ENCODE results near the gene CARD9.
A peak's percentile ranks its signal among the peaks of the same experiment; 100 is the strongest.
"Not testable (repeated sequence)": the region's sequence is repeated elsewhere in the genome, so short reads cannot be mapped to it uniquely, and the experiment has no call there.

CARD9 gene

GRCh38 chr9:136321561-136321960 lies 51.9 kb downstream of the CARD9 start:
- no peak overlapping the region for H2AK5ac ChIP-seq (ENCODE audit: low read length, severe bottlenecking)
- H3K36me3 ChIP-seq (ENCODE audit: control insufficient read depth in 1 of 2, insufficient read depth in 2 of 2, low read depth in 1 of 2, low read length in 2 of 2): peaks cover 0 to 4% of the 10 kb centered on the region in 2 experiments
- H4K8ac ChIP-seq (ENCODE audit: low read length): no peak overlapping the region
- no peak overlapping the region for H3K4me2 ChIP-seq (ENCODE audit: low read length, poor library complexity, severe bottlenecking)
- no peak overlapping the region for H2BK120ac ChIP-seq (ENCODE audit: low read depth, low read length)
- DNase-seq: no peak
- H3K23ac ChIP-seq (ENCODE audit: low read length in 2 of 2): no peak overlapping the region
- no peak overlapping the region for H2BK5ac ChIP-seq (ENCODE audit: low read depth, low read length, poor library complexity, severe bottlenecking)
- H2BK15ac ChIP-seq (ENCODE audit: low read depth, poor library complexity, severe bottlenecking): no peak overlapping the region
- 95% methylated on average over 19 of the region's 19 CpGs for WGBS
- H2AFZ ChIP-seq (ENCODE audit: low read depth, low read length): no peak overlapping the region
- H3K27ac ChIP-seq (ENCODE audit: low read length, poor library complexity, severe bottlenecking): no peak overlapping the region
- H3K27me3 ChIP-seq (ENCODE audit: control insufficient read depth in 1 of 2, insufficient read depth in 1 of 2, low read length in 2 of 2): peaks cover 0 to 16% of the 10 kb centered on the region in 2 experiments
- no peak overlapping the region for H3K4ac ChIP-seq (ENCODE audit: low read depth in 1 of 2, low read length in 2 of 2)
- peak overlapping the region in 1 of 2 experiments; percentile 25 for H2BK12ac ChIP-seq (ENCODE audit: low read length in 2 of 2)
- H3K9me3 ChIP-seq (ENCODE audit: control insufficient read depth, low read length): no peaks in the 10 kb centered on the region
- no peak overlapping the region for H3K14ac ChIP-seq (ENCODE audit: low read length in 2 of 2)
- H3K4me1 ChIP-seq (ENCODE audit: control insufficient read depth, insufficient read depth, low read depth, low read length): peaks cover 28% of the 10 kb centered on the region
- H3K9ac ChIP-seq (ENCODE audit: low read length): no peak overlapping the region
- no peak overlapping the region for H3K18ac ChIP-seq (ENCODE audit: low read depth in 1 of 2, low read length in 2 of 2)
- no peaks in the 10 kb centered on the region for H3K79me1 ChIP-seq (replicated peaks; ENCODE audit: low read length, poor library complexity, severe bottlenecking)
- H3K4me3 ChIP-seq (ENCODE audit: insufficient read depth in 1 of 2, low read depth in 1 of 2, low read length in 2 of 2): no peak overlapping the region
- no peak overlapping the region for H4K91ac ChIP-seq (ENCODE audit: low read length)

DNA sequence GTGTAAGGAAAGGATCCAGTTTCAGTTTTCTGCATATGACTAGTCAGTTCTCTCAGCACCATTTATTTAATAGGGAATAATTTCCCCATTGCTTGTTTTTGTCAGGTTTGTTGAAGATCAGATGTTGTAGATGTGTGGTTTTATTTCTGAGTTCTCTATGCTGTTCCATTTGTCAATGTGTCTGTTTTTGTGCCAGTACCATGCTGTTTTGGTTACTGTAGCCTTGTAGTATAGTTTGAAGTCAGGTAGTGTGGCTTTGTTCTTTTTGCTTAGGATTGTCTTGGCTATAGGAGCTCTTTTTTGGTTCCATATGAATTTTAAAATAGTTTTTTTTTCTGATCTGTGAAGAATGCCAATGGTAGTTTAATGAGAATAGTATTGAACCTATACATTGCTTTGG lies 52.5 kb downstream of the CARD9 start:
- not testable (repeated sequence) for H3K23ac ChIP-seq (ENCODE audit: low read length in 2 of 2); H2AK5ac ChIP-seq (ENCODE audit: low read length, severe bottlenecking); H3K14ac ChIP-seq (ENCODE audit: low read length in 2 of 2); H2AFZ ChIP-seq (ENCODE audit: low read depth, low read length); H2BK15ac ChIP-seq (ENCODE audit: low read depth, poor library complexity, severe bottlenecking); H4K91ac ChIP-seq (ENCODE audit: low read length); DNase-seq; H3K27ac ChIP-seq (ENCODE audit: low read length, poor library complexity, severe bottlenecking); H3K9ac ChIP-seq (ENCODE audit: low read length); H3K4ac ChIP-seq (ENCODE audit: low read depth in 1 of 2, low read length in 2 of 2); H3K9me3 ChIP-seq (ENCODE audit: control insufficient read depth, low read length); H2BK120ac ChIP-seq (ENCODE audit: low read depth, low read length); H3K4me2 ChIP-seq (ENCODE audit: low read length, poor library complexity, severe bottlenecking); H3K4me3 ChIP-seq (ENCODE audit: insufficient read depth in 1 of 2, low read depth in 1 of 2, low read length in 2 of 2); H3K18ac ChIP-seq (ENCODE audit: low read depth in 1 of 2, low read length in 2 of 2); H2BK5ac ChIP-seq (ENCODE audit: low read depth, low read length, poor library complexity, severe bottlenecking); H3K79me1 ChIP-seq (replicated peaks; ENCODE audit: low read length, poor library complexity, severe bottlenecking); H4K8ac ChIP-seq (ENCODE audit: low read length); H2BK12ac ChIP-seq (ENCODE audit: low read length in 2 of 2); H3K36me3 ChIP-seq (ENCODE audit: control insufficient read depth in 1 of 2, insufficient read depth in 2 of 2, low read depth in 1 of 2, low read length in 2 of 2)
- peaks cover 23% of the 10 kb centered on the region for H3K4me1 ChIP-seq (ENCODE audit: control insufficient read depth, insufficient read depth, low read depth, low read length)
- peaks cover 0 to 16% of the 10 kb centered on the region in 2 experiments for H3K27me3 ChIP-seq (ENCODE audit: control insufficient read depth in 1 of 2, insufficient read depth in 1 of 2, low read length in 2 of 2)

GRCh38 chr9:136319955-136320354 lies 53.5 kb downstream of the CARD9 start:
- H2BK120ac ChIP-seq (ENCODE audit: low read depth, low read length); H2BK15ac ChIP-seq (ENCODE audit: low read depth, poor library complexity, severe bottlenecking); H2AK5ac ChIP-seq (ENCODE audit: low read length, severe bottlenecking); H3K23ac ChIP-seq (ENCODE audit: low read length in 2 of 2); DNase-seq; H3K4ac ChIP-seq (ENCODE audit: low read depth in 1 of 2, low read length in 2 of 2); H3K18ac ChIP-seq (ENCODE audit: low read depth in 1 of 2, low read length in 2 of 2); H3K9ac ChIP-seq (ENCODE audit: low read length); H3K9me3 ChIP-seq (ENCODE audit: control insufficient read depth, low read length); H3K4me2 ChIP-seq (ENCODE audit: low read length, poor library complexity, severe bottlenecking); H3K14ac ChIP-seq (ENCODE audit: low read length in 2 of 2); H4K8ac ChIP-seq (ENCODE audit: low read length); H3K27ac ChIP-seq (ENCODE audit: low read length, poor library complexity, severe bottlenecking); H2BK5ac ChIP-seq (ENCODE audit: low read depth, low read length, poor library complexity, severe bottlenecking); H3K36me3 ChIP-seq (ENCODE audit: control insufficient read depth in 1 of 2, insufficient read depth in 2 of 2, low read depth in 1 of 2, low read length in 2 of 2); H4K91ac ChIP-seq (ENCODE audit: low read length); H3K4me3 ChIP-seq (ENCODE audit: insufficient read depth in 1 of 2, low read depth in 1 of 2, low read length in 2 of 2); H2BK12ac ChIP-seq (ENCODE audit: low read length in 2 of 2); H2AFZ ChIP-seq (ENCODE audit: low read depth, low read length); H3K79me1 ChIP-seq (replicated peaks; ENCODE audit: low read length, poor library complexity, severe bottlenecking): not testable (repeated sequence)
- H3K27me3 ChIP-seq (ENCODE audit: control insufficient read depth in 1 of 2, insufficient read depth in 1 of 2, low read length in 2 of 2): peaks cover 0 to 16% of the 10 kb centered on the region in 2 experiments
- peaks cover 14% of the 10 kb centered on the region for H3K4me1 ChIP-seq (ENCODE audit: control insufficient read depth, insufficient read depth, low read depth, low read length)
- WGBS: 100% methylated on average over 2 of the region's 3 CpGs

- DNase-seq; H3K18ac ChIP-seq (ENCODE audit: low read depth in 1 of 2, low read length in 2 of 2); H2BK120ac ChIP-seq (ENCODE audit: low read depth, low read length); H3K4ac ChIP-seq (ENCODE audit: low read depth in 1 of 2, low read length in 2 of 2); H4K8ac ChIP-seq (ENCODE audit: low read length); H2AFZ ChIP-seq (ENCODE audit: low read depth, low read length); H2BK5ac ChIP-seq (ENCODE audit: low read depth, low read length, poor library complexity, severe bottlenecking); H3K4me2 ChIP-seq (ENCODE audit: low read length, poor library complexity, severe bottlenecking); H2BK12ac ChIP-seq (ENCODE audit: low read length in 2 of 2); H3K36me3 ChIP-seq (ENCODE audit: control insufficient read depth in 1 of 2, insufficient read depth in 2 of 2, low read depth in 1 of 2, low read length in 2 of 2); H2AK5ac ChIP-seq (ENCODE audit: low read length, severe bottlenecking); H3K4me3 ChIP-seq (ENCODE audit: insufficient read depth in 1 of 2, low read depth in 1 of 2, low read length in 2 of 2); H3K23ac ChIP-seq (ENCODE audit: low read length in 2 of 2); H3K9ac ChIP-seq (ENCODE audit: low read length); H3K27ac ChIP-seq (ENCODE audit: low read length, poor library complexity, severe bottlenecking); H2BK15ac ChIP-seq (ENCODE audit: low read depth, poor library complexity, severe bottlenecking); H3K79me1 ChIP-seq (replicated peaks; ENCODE audit: low read length, poor library complexity, severe bottlenecking); H4K91ac ChIP-seq (ENCODE audit: low read length): not testable (repeated sequence)
- Histone ChIP-seq H3K9me3 (ENCODE audit: control insufficient read depth, low read length) (peaks cover 13% of the 10 kb centered on the region), H3K14ac (ENCODE audit: low read length in 2 of 2) (peak overlapping the region in 1 of 2 experiments; percentile 74), H3K4me1 (ENCODE audit: control insufficient read depth, insufficient read depth, low read depth, low read length) (peaks cover 14% of the 10 kb centered on the region), H3K27me3 (ENCODE audit: control insufficient read depth in 1 of 2, insufficient read depth in 1 of 2, low read length in 2 of 2) (peaks cover 0 to 16% of the 10 kb centered on the region in 2 experiments)
- 96% methylated on average over 14 of the region's 14 CpGs for WGBS
These were observed 54.2 kb downstream of the CARD9 start for GRCh38 chr9:136319244-136319643.
